Neural cell (in vitro differentiated cells): ENCODE results near the gene KRTAP10-1. TPM values are rescaled to one million over a fixed set of nuclear protein-coding genes. Genes with fewer than 3 reads are reported as not detected.

ENCODE experiments used
- H2AFZ ChIP-seq: fragments of 200-600, 300-800 bp; sonication (generic), shearing (Covaris generic); 2 replicates; pipeline ENCODE4 v1.6.0; 2014; ENCODE audit warnings: low read depth, mild to moderate bottlenecking, antibody characterized with exemption, low read length, moderate library complexity
- H3F3A ChIP-seq: fragments of 200-600 bp; shearing (Covaris generic); 2 replicates; pipeline ENCODE4 v1.6.1; 2016; ENCODE audit warnings: mild to moderate bottlenecking, moderate library complexity, mixed read lengths, antibody characterized with exemption, low read length; ENCODE audit not compliant: insufficient read depth, poor library complexity, severe bottlenecking
- H3K27ac ChIP-seq: fragments of 200-600, 300-800 bp; sonication (generic), shearing (Covaris generic); 2 replicates; pipeline ENCODE4 v1.5.1; 2014; ENCODE audit warnings: mild to moderate bottlenecking, low read length, moderate library complexity
- H3K27me3 ChIP-seq: fragments of 300-800, 200-600 bp; sonication (generic), shearing (Covaris generic); 2 replicates; pipeline ENCODE4 v1.6.0; 2014; ENCODE audit warnings: mild to moderate bottlenecking, low read depth, low read length, moderate library complexity; ENCODE audit not compliant: insufficient read depth
- H3K36me3 ChIP-seq: fragments of 300-800, 200-600 bp; sonication (generic), shearing (Covaris generic); 2 replicates; pipeline ENCODE4 v1.5.1; 2014; ENCODE audit warnings: mild to moderate bottlenecking, antibody characterized with exemption, low read length, moderate library complexity; ENCODE audit not compliant: insufficient read depth
- H3K4me2 ChIP-seq: fragments of 300-800, 200-600 bp; sonication (generic), shearing (Covaris generic); 2 replicates; pipeline ENCODE4 v1.6.0; 2014; ENCODE audit warnings: mild to moderate bottlenecking, low read length
- H3K4me3 ChIP-seq: fragments of 300-800, 200-600 bp; sonication (generic), shearing (Covaris generic); 2 replicates; pipeline ENCODE4 v1.5.1; 2014; ENCODE audit warnings: mild to moderate bottlenecking, low read length, moderate library complexity
- H3K79me2 ChIP-seq: fragments of 200-600 bp; shearing (Covaris generic); replicated peaks from 2 replicates; pipeline ENCODE4 v1.6.0; 2014; ENCODE audit warnings: mild to moderate bottlenecking, low read length, moderate library complexity; ENCODE audit not compliant: insufficient read depth
- H3K9ac ChIP-seq: fragments of 300-800, 200-600 bp; sonication (generic), shearing (Covaris generic); 2 replicates; pipeline ENCODE4 v1.6.1; 2016; ENCODE audit warnings: mild to moderate bottlenecking, low read length, mixed read lengths
- H3K9me2 ChIP-seq: fragments of 200-600 bp; shearing (Covaris generic); 2 replicates; pipeline ENCODE4 v1.6.1; 2016; ENCODE audit warnings: mild to moderate bottlenecking, low read length, mixed read lengths; ENCODE audit not compliant: insufficient read depth
- H3K9me3 ChIP-seq: fragments of 200-600, 300-800 bp; sonication (generic), shearing (Covaris generic); 2 replicates; pipeline ENCODE4 v1.6.1; 2016; ENCODE audit warnings: mild to moderate bottlenecking, mixed run types, low read length, moderate library complexity, mixed read lengths
- H4K20me1 ChIP-seq: fragments of 200-600 bp; shearing (Covaris generic); 2 replicates; pipeline ENCODE4 v1.6.1; 2016; ENCODE audit warnings: mild to moderate bottlenecking, mixed run types; ENCODE audit not compliant: insufficient read depth
- EP300 ChIP-seq: fragments of 450-650 bp; conservative IDR thresholded peaks from 2 replicates; pipeline ENCODE4 v1.6.1; 2014; ENCODE audit warnings: antibody characterized with exemption, mild to moderate bottlenecking, moderate library complexity; ENCODE audit not compliant: poor library complexity, severe bottlenecking
- EZH2 ChIP-seq: fragments of 200-600, 300-800 bp; shearing (Covaris generic), sonication (generic); IDR thresholded peaks from 2 replicates; pipeline ENCODE4 v1.6.1; 2014; ENCODE audit warnings: antibody characterized with exemption, low read length, borderline replicate concordance, mild to moderate bottlenecking; ENCODE audit not compliant: insufficient read depth, poor library complexity, severe bottlenecking
- MXI1 ChIP-seq: fragments of 450-650 bp; conservative IDR thresholded peaks from 2 replicates; pipeline ENCODE4 v1.6.1; 2014; ENCODE audit warnings: antibody characterized with exemption, mild to moderate bottlenecking; ENCODE audit not compliant: poor library complexity, severe bottlenecking
- POLR2AphosphoS5 ChIP-seq: IDR thresholded peaks from 2 replicates; pipeline ENCODE4 v1.6.1; 2012
- RAD21 ChIP-seq: fragments of 450-650 bp; conservative IDR thresholded peaks from 2 replicates; pipeline ENCODE4 v1.6.1; 2014; ENCODE audit warnings: antibody characterized with exemption, mild to moderate bottlenecking, moderate library complexity
- SMC3 ChIP-seq: fragments of 450-650 bp; conservative IDR thresholded peaks from 2 replicates; pipeline ENCODE4 v1.6.1; 2014; ENCODE audit warnings: antibody characterized with exemption, mild to moderate bottlenecking, moderate library complexity; ENCODE audit not compliant: poor library complexity
- TAF1 ChIP-seq: IDR thresholded peaks from 2 replicates; pipeline ENCODE4 v1.6.1; 2012; ENCODE audit warnings: low read depth
- polyA plus RNA-seq: library from polyadenylated mRNA; depleted of rRNA; stranded (reverse); fragments of >200 nt; gene quantifications from 2 replicates; pipeline ENCODE4 v1.2.3, GENCODE V29; 2014
- TF ChIP-seq, protein P1 (sequence below): fragments of 450-650 bp; IDR thresholded peaks from 2 replicates; pipeline ENCODE4 v1.5.1; 2014; ENCODE audit warnings: antibody characterized with exemption, mild to moderate bottlenecking, moderate library complexity; ENCODE audit not compliant: poor library complexity, severe bottlenecking
- TF ChIP-seq, protein P2 (sequence below): IDR thresholded peaks from 2 replicates; pipeline ENCODE4 v1.6.1; 2012; ENCODE audit warnings: borderline replicate concordance

KRTAP10-1 gene
- polyA plus RNA-seq, 1 donor from 2014 or later: not detected

DNA sequence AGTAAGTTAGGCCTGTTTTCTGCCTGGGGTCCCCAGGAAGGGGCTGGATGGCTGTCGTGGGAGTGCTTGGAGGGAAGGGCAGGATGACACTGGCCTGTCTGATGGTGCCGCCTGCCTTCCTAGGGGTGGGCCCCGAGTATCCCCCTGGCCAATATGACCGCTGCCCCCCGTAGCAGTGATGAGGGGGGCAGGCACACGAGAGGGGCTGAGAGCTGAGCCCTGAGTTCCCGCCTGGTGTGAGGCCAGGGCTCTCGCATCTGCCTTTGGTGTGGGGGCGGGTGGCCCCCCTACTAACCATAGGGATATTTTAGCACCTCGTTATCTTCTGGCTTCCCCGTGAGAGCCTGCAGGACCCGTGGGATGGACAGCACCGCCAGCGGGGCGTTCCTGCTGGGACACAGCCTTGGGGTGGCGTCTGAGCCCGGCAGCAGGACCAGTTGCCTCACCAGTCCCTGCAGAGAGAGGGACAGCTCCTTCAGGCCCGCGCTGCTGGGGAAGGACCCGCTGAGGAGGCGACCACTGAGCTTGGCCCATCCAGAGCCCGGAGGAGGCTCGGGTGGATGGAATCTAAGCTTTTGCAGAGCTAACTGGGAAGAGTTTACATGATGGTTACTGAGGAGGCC is 10.4 kb downstream of the KRTAP10-1 start:
- H4K20me1 ChIP-seq: no peaks in the 10 kb centered on the region
- H3K79me2 ChIP-seq: no peaks in the 10 kb centered on the region
- H3K36me3 ChIP-seq: no peaks in the 10 kb centered on the region
- H3K4me2 ChIP-seq: no peak overlapping the region
- no peak overlapping the region for H3K4me3 ChIP-seq
- TF ChIP-seq, protein P1, sequence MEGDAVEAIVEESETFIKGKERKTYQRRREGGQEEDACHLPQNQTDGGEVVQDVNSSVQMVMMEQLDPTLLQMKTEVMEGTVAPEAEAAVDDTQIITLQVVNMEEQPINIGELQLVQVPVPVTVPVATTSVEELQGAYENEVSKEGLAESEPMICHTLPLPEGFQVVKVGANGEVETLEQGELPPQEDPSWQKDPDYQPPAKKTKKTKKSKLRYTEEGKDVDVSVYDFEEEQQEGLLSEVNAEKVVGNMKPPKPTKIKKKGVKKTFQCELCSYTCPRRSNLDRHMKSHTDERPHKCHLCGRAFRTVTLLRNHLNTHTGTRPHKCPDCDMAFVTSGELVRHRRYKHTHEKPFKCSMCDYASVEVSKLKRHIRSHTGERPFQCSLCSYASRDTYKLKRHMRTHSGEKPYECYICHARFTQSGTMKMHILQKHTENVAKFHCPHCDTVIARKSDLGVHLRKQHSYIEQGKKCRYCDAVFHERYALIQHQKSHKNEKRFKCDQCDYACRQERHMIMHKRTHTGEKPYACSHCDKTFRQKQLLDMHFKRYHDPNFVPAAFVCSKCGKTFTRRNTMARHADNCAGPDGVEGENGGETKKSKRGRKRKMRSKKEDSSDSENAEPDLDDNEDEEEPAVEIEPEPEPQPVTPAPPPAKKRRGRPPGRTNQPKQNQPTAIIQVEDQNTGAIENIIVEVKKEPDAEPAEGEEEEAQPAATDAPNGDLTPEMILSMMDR: no peak
- TF ChIP-seq RAD21 (no peak), EZH2 (no peak), SMC3 (no peak), EP300 (no peak), MXI1 (no peak), POLR2AphosphoS5 (no peak)
- no peak overlapping the region for H3K9ac ChIP-seq
- H3F3A ChIP-seq: no peaks in the 10 kb centered on the region
- no peaks in the 10 kb centered on the region for H3K27me3 ChIP-seq
- no peak overlapping the region for H3K27ac ChIP-seq
- no peak overlapping the region for H2AFZ ChIP-seq
- no peaks in the 10 kb centered on the region for H3K9me2 ChIP-seq
- H3K9me3 ChIP-seq: no peaks in the 10 kb centered on the region

DNA sequence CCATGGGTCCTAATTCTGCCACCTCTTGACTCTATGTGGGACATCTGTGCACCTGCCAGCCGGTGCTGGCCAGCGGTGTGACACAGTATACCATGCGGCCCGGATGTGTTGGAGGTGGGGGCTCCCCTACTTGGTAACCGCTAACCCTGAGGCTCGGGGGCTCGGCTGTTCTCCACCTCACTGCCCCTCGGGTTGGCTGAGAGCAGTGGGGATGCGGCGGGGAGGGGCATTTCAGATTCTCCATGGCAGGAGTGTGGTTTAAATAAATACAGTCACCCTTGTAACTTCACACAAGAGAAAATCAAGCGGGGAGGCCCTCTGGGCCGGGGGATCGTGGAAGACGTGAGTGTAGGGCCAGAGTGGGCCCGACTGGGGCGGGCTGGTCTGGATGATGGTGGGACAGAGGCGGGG is 11.0 kb downstream of the KRTAP10-1 start:
- TF ChIP-seq POLR2AphosphoS5 (no peak), RAD21 (no peak), EZH2 (no peak), TAF1 (no peak), MXI1 (no peak), SMC3 (no peak), EP300 (no peak)
- TF ChIP-seq, protein P2, sequence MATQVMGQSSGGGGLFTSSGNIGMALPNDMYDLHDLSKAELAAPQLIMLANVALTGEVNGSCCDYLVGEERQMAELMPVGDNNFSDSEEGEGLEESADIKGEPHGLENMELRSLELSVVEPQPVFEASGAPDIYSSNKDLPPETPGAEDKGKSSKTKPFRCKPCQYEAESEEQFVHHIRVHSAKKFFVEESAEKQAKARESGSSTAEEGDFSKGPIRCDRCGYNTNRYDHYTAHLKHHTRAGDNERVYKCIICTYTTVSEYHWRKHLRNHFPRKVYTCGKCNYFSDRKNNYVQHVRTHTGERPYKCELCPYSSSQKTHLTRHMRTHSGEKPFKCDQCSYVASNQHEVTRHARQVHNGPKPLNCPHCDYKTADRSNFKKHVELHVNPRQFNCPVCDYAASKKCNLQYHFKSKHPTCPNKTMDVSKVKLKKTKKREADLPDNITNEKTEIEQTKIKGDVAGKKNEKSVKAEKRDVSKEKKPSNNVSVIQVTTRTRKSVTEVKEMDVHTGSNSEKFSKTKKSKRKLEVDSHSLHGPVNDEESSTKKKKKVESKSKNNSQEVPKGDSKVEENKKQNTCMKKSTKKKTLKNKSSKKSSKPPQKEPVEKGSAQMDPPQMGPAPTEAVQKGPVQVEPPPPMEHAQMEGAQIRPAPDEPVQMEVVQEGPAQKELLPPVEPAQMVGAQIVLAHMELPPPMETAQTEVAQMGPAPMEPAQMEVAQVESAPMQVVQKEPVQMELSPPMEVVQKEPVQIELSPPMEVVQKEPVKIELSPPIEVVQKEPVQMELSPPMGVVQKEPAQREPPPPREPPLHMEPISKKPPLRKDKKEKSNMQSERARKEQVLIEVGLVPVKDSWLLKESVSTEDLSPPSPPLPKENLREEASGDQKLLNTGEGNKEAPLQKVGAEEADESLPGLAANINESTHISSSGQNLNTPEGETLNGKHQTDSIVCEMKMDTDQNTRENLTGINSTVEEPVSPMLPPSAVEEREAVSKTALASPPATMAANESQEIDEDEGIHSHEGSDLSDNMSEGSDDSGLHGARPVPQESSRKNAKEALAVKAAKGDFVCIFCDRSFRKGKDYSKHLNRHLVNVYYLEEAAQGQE: no peak
- TF ChIP-seq, protein P1: no peak
- H3K36me3 ChIP-seq: no peaks in the 10 kb centered on the region
- no peak overlapping the region for H3K4me3 ChIP-seq
- H3K79me2 ChIP-seq: no peaks in the 10 kb centered on the region
- H3F3A ChIP-seq: no peaks in the 10 kb centered on the region
- H2AFZ ChIP-seq: no peak overlapping the region
- no peaks in the 10 kb centered on the region for H3K27me3 ChIP-seq
- no peak overlapping the region for H3K9ac ChIP-seq
- H4K20me1 ChIP-seq: no peaks in the 10 kb centered on the region
- H3K9me2 ChIP-seq: no peaks in the 10 kb centered on the region
- H3K4me2 ChIP-seq: no peak overlapping the region
- no peaks in the 10 kb centered on the region for H3K9me3 ChIP-seq
- no peak overlapping the region for H3K27ac ChIP-seq
